ENCODE measurements around the gene HYLS1. TPM values are rescaled to one million over a fixed set of nuclear protein-coding genes. Genes with fewer than 3 reads are reported as not detected.
A peak's percentile ranks its signal among the peaks of the same experiment; 100 is the strongest.

The HYLS1 gene
- total and polyA plus RNA-seq, 10 of the 15 experiments (the other 5 are each of a cell fraction or from before 2014, with no cell fraction given) = 11.7 to 35.1 (median 17.6) TPM

GRCh38 chr11:125933030-125933813 lies 45.8 kb downstream of the HYLS1 start:
- ChIA-PET CTCF (interaction anchor here (0.9 to 1.9 kb wide), 2 partner anchors 22 to 260 kb away, joined by 3 to 11 read pairs; no protein-coding TSS in a partner anchor), SMC1A (ENCODE audit: uncharacterized antibody, unreplicated experiment) (interaction anchor here (2.7 kb wide), 1 partner anchor 260 kb away, joined by 10 read pairs; no protein-coding TSS in a partner anchor), RAD21 (ENCODE audit: unreplicated experiment) (no interaction called here), POLR2A (no interaction called here)
- Histone ChIP-seq H3K9me3 (replicated peaks; ENCODE audit: control insufficient read depth, insufficient read depth, low read length) (no peaks in the 10 kb centered on the region), H4K20me1 (ENCODE audit: control insufficient read depth, insufficient read depth) (no peaks in the 10 kb centered on the region), H3K4me3 (no peak overlapping the region), H3K27ac (ENCODE audit: control insufficient read depth, insufficient read depth) (no peak overlapping the region), H3K4me2 (ENCODE audit: control insufficient read depth, insufficient read depth) (no peak overlapping the region), H3K36me3 (ENCODE audit: control insufficient read depth in 2 of 2, insufficient read depth in 2 of 2, low read length in 1 of 2) (no peaks in the 10 kb centered on the region), H2AFZ (ENCODE audit: control insufficient read depth, low read depth, low read length) (no peak overlapping the region), H3K4me1 (ENCODE audit: control insufficient read depth, insufficient read depth, low read length) (no peaks in the 10 kb centered on the region), H3K9ac (ENCODE audit: control insufficient read depth, insufficient read depth, low read length) (no peak overlapping the region), H3K79me2 (ENCODE audit: control insufficient read depth, insufficient read depth, low read length) (no peaks in the 10 kb centered on the region), H3K27me3 (replicated peaks in 1 of 2; ENCODE audit: control insufficient read depth in 2 of 2, insufficient read depth in 2 of 2, low read length in 1 of 2) (no peaks in the 10 kb centered on the region; a peak in 1 of 4 replicates)
- no peak for DNase-seq (ENCODE audit: low read depth, low spot score)
- ATAC-seq = peak; percentile 67
- BruUV-seq (replicated peaks) = no TSS peak
- 22% methylated on average over 12 of the region's 12 CpGs for WGBS (ENCODE audit: insufficient coverage, insufficient replicate concordance, low lambda C conversion rate, missing lambda C conversion rate)
- no peak for TF ChIP-seq GABPA (IDR thresholded peaks at IDR 0.05; ENCODE audit: low read depth)
- TF ChIP-seq POU2F2 (IDR thresholded peaks at IDR 0.05; ENCODE audit: borderline replicate concordance, low read depth, low read length) = peak; percentile 25; the same call in 1 of the 3 replicates
- intact Hi-C loops (cut with micrococcal nuclease; ENCODE audit: unreplicated experiment) = no loop called here
- in situ Hi-C loops (cut with MboI) = no loop called here
- no peak for FAIRE-seq

GRCh38 chr11:125934473-125934872 lies 47.0 kb downstream of the HYLS1 start:
- 75% methylated on average over 8 of the region's 8 CpGs for WGBS (ENCODE audit: insufficient coverage, insufficient replicate concordance, low lambda C conversion rate, missing lambda C conversion rate)
- intact Hi-C loops (cut with micrococcal nuclease; ENCODE audit: unreplicated experiment) (no loop called here), in situ Hi-C loops (cut with MboI) (no loop called here)
- Histone ChIP-seq H3K27me3 (replicated peaks in 1 of 2; ENCODE audit: control insufficient read depth in 2 of 2, insufficient read depth in 2 of 2, low read length in 1 of 2) (no peaks in the 10 kb centered on the region; a peak in 1 of 4 replicates), H3K27ac (ENCODE audit: control insufficient read depth, insufficient read depth) (no peak overlapping the region), H4K20me1 (ENCODE audit: control insufficient read depth, insufficient read depth) (no peaks in the 10 kb centered on the region), H3K9me3 (replicated peaks; ENCODE audit: control insufficient read depth, insufficient read depth, low read length) (no peaks in the 10 kb centered on the region), H3K79me2 (ENCODE audit: control insufficient read depth, insufficient read depth, low read length) (no peaks in the 10 kb centered on the region), H2AFZ (ENCODE audit: control insufficient read depth, low read depth, low read length) (no peak overlapping the region), H3K36me3 (ENCODE audit: control insufficient read depth in 2 of 2, insufficient read depth in 2 of 2, low read length in 1 of 2) (no peaks in the 10 kb centered on the region), H3K4me3 (no peak overlapping the region), H3K4me1 (ENCODE audit: control insufficient read depth, insufficient read depth, low read length) (no peaks in the 10 kb centered on the region), H3K4me2 (ENCODE audit: control insufficient read depth, insufficient read depth) (no peak overlapping the region), H3K9ac (ENCODE audit: control insufficient read depth, insufficient read depth, low read length) (no peak overlapping the region)
- no peak for TF ChIP-seq RELA (IDR thresholded peaks at IDR 0.05; ENCODE audit: borderline replicate concordance, partially characterized antibody)
- TF ChIP-seq ZNF622 (IDR thresholded peaks at IDR 0.05) = no peak
- TF ChIP-seq SREBF2 (IDR thresholded peaks at IDR 0.05; ENCODE audit: low read length) = no peak
- TF ChIP-seq ETV6 (conservative IDR thresholded peaks at IDR 0.05 in 1 of 2, IDR thresholded peaks at IDR 0.05 in 1 of 2; ENCODE audit: borderline replicate concordance in 1 of 2, low read depth in 1 of 2) = no peak
- no peak for TF ChIP-seq POLR2AphosphoS2 (IDR thresholded peaks at IDR 0.05; ENCODE audit: low read depth, low read length)
- no peak for TF ChIP-seq CEBPZ (IDR thresholded peaks at IDR 0.05; ENCODE audit: low read depth, low read length)
- no peak for TF ChIP-seq HCFC1 (IDR thresholded peaks at IDR 0.05; ENCODE audit: low read length)
- TF ChIP-seq HDGF (IDR thresholded peaks at IDR 0.05) = no peak
- TF ChIP-seq TARDBP (IDR thresholded peaks at IDR 0.05; ENCODE audit: borderline replicate concordance) = no peak
- no peak for TF ChIP-seq SPI1 (IDR thresholded peaks at IDR 0.05; ENCODE audit: borderline replicate concordance, insufficient read depth, low read depth, low read length)
- POLR2A ChIA-PET = no interaction called here
- ATAC-seq (no peak), FAIRE-seq (no peak), DNase-seq (ENCODE audit: low read depth, low spot score) (no peak)
- CTCF ChIA-PET = interaction anchor here (1.0 to 12.1 kb wide), 4 partner anchors 11 to 365 kb away, joined by 4 to 220 read pairs (median 4); no protein-coding TSS in a partner anchor
- SMC1A ChIA-PET (ENCODE audit: uncharacterized antibody, unreplicated experiment) = interaction anchor here (1.0 kb wide), 1 partner anchor 189 kb away, joined by 3 read pairs; no protein-coding TSS in a partner anchor
- RAD21 ChIA-PET (ENCODE audit: unreplicated experiment) = interaction anchor here (1.6 kb wide), 1 partner anchor 259 kb away, joined by 8 read pairs; no protein-coding TSS in a partner anchor
- no TSS peak for BruUV-seq (replicated peaks)
